ENCODE measurements around the gene MANEAL.

GRCh38 chr1:37845786-37846185, 52.1 kb downstream of the MANEAL start:
- TF ChIP-seq CTCF (IDR thresholded peaks at IDR 0.05) (no peak), EZH2 (IDR thresholded peaks at IDR 0.05) (no peak)
